Type B pancreatic cell (in vitro differentiated cells): ENCODE data around the gene SLC38A3. TPM values are rescaled to one million over a fixed set of nuclear protein-coding genes. Genes with fewer than 3 reads are reported as not detected.

Experiments used
- DNase-seq: peaks from one replicate; pipeline ENCODE4 v3.0.0; 2021; ENCODE audit warnings: mixed read lengths; ENCODE audit not compliant: unreplicated experiment; ENCODE audit errors: extremely low spot score
- H3K27ac Mint-ChIP-seq: 2 replicates; pipeline ENCODE4 v1.8.0; 2021; ENCODE audit warnings: mild to moderate bottlenecking, mixed read lengths
- H3K27me3 Mint-ChIP-seq: 2 replicates; pipeline ENCODE4 v1.8.0; 2021; ENCODE audit warnings: mixed read lengths
- H3K36me3 Mint-ChIP-seq: 2 replicates; pipeline ENCODE4 v1.8.0; 2021; ENCODE audit warnings: mixed read lengths
- H3K4me1 Mint-ChIP-seq: one replicate; pipeline ENCODE4 v1.8.0; 2021; ENCODE audit warnings: mixed read lengths; ENCODE audit not compliant: unreplicated experiment
- H3K4me3 Mint-ChIP-seq: 2 replicates; pipeline ENCODE4 v1.8.0; 2021; ENCODE audit warnings: mild to moderate bottlenecking, mixed read lengths
- H3K9me3 Mint-ChIP-seq: 2 replicates; pipeline ENCODE4 v1.8.0; 2021; ENCODE audit warnings: mixed read lengths
- total RNA-seq: library from RNA; stranded (reverse); gene quantifications from 2 replicates; pipeline ENCODE4 v1.2.1, GENCODE V29; 2021; ENCODE audit warnings: low replicate concordance
- TF ChIP-seq, protein P1 (sequence below): fragments of 200-600 bp; sonication (generic); conservative IDR thresholded peaks from 2 replicates; pipeline ENCODE4 v1.5.0; 2021; ENCODE audit warnings: antibody characterized with exemption, mild to moderate bottlenecking

Gene SLC38A3
- total RNA-seq, 1 donor from 2014 or later = 6.0 TPM

DNA sequence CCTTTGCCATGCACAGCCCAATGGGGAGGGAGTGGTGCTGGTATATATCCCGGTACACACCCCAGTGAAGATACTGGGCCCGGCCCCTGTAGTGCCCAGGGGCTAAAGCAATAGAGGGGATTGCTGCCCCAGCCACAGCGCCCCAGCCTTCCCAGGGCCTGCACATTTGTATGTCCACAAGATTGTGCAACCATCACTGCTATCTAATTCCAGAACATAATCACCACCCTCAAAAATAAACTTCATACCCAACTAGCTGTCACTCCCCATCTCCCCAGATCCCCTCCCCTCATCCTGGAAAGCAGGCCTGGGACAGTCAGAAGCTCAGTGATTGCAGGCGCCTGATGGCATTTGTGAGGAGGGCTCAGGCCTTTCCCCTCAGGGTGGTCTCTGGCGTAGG is 44.4 kb downstream of the SLC38A3 start:
- TF ChIP-seq, protein P1, sequence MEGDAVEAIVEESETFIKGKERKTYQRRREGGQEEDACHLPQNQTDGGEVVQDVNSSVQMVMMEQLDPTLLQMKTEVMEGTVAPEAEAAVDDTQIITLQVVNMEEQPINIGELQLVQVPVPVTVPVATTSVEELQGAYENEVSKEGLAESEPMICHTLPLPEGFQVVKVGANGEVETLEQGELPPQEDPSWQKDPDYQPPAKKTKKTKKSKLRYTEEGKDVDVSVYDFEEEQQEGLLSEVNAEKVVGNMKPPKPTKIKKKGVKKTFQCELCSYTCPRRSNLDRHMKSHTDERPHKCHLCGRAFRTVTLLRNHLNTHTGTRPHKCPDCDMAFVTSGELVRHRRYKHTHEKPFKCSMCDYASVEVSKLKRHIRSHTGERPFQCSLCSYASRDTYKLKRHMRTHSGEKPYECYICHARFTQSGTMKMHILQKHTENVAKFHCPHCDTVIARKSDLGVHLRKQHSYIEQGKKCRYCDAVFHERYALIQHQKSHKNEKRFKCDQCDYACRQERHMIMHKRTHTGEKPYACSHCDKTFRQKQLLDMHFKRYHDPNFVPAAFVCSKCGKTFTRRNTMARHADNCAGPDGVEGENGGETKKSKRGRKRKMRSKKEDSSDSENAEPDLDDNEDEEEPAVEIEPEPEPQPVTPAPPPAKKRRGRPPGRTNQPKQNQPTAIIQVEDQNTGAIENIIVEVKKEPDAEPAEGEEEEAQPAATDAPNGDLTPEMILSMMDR = no peak
- Mint-ChIP-seq H3K36me3 (peaks cover 6% of the 10 kb centered on the region), H3K4me3 (no peak overlapping the region), H3K9me3 (no peaks in the 10 kb centered on the region), H3K27ac (no peak overlapping the region), H3K4me1 (peaks cover 19% of the 10 kb centered on the region), H3K27me3 (no peaks in the 10 kb centered on the region)
- DNase-seq = no peak

DNA sequence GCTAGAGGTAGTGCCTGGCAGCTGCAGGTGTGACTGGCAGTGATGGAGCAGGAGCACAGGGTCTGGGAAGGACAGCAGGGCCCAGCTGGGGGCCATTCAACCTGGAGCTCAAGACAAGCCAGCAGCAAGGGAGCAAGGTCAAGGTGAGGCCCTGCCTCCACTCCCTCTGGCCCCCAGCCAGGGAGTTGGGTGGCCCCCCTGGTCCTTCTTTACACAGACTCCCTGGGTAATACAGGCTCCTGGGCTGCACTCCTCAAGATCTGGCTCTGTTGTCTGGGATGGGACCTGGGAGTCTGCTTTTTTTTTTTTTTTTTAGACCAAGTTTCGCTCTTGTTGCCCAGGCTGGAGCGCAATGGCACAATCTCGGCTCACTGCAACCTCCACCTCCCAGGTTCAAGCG is 45.4 kb downstream of the SLC38A3 start:
- Mint-ChIP-seq H3K9me3 (no peaks in the 10 kb centered on the region), H3K4me3 (no peak overlapping the region), H3K4me1 (peaks cover 15% of the 10 kb centered on the region), H3K27me3 (no peaks in the 10 kb centered on the region), H3K27ac (no peak overlapping the region), H3K36me3 (peaks cover 6% of the 10 kb centered on the region)
- TF ChIP-seq, protein P1 = no peak
- DNase-seq = no peak

DNA sequence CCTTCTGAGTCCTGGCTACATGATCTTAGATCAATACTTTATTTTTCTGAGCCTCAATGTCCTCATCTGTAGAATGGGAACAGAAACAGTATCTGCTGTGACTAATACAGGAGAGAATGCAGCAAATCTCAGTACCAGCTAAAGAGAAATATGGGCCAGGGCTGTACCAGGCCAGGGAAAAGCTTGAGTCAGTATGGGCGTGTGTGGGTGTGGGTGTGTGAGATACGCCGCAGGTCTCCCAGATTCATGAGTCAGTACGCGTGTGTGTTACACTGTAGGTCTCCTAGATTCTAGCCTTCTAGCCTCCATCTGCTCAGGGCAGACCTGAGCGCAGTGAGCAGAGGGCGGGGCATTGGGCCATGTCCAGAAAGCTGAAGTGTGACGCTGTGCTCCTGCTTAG is 46.1 kb downstream of the SLC38A3 start:
- peaks cover 6% of the 10 kb centered on the region for H3K36me3 Mint-ChIP-seq
- H3K4me1 Mint-ChIP-seq = peaks cover 12% of the 10 kb centered on the region
- no peaks in the 10 kb centered on the region for H3K9me3 Mint-ChIP-seq
- H3K27ac Mint-ChIP-seq = peak overlapping the region; percentile 52
- TF ChIP-seq, protein P1 = no peak
- no peaks in the 10 kb centered on the region for H3K27me3 Mint-ChIP-seq
- DNase-seq = no peak
- no peak overlapping the region for H3K4me3 Mint-ChIP-seq

DNA sequence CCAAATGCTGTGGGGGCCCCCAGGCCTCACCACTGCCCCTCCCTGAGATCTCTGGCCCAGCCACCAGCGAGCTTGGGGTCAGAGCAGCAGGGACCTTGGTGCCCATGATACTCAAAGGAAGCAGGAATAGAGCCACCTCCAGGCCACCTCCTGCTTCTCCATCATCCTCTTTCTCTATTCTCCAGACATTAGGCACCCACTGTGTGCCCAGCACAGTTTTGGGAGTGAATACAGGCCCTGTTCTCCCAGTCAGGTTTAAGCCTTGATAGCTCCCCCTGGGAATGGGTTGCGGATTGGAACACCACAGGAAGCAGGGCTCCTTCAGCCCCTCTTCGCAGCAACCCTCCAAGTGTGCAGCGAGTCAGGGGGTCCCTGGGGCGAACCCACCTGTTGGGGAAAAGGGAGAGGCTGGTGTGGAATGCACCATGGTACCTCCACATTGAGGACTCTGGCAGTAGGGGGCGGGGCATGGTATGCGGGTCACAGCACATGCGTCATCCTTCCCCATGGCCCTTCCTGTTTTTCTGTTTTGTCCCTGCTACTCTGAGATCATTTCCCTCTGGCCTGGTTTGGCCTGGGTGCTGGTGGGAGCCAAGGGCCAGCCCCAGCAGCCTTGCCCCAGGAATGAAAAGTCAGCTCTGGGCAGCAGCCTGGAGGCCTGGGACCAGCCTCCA is 49.6 kb downstream of the SLC38A3 start:
- no peaks in the 10 kb centered on the region for H3K9me3 Mint-ChIP-seq
- H3K4me1 Mint-ChIP-seq = peaks cover 10% of the 10 kb centered on the region
- no peak for DNase-seq
- H3K27ac Mint-ChIP-seq = peak overlapping the region; percentile 39
- no peaks in the 10 kb centered on the region for H3K27me3 Mint-ChIP-seq
- H3K36me3 Mint-ChIP-seq = peaks cover 11% of the 10 kb centered on the region
- H3K4me3 Mint-ChIP-seq = no peak overlapping the region
- TF ChIP-seq, protein P1 = no peak

DNA sequence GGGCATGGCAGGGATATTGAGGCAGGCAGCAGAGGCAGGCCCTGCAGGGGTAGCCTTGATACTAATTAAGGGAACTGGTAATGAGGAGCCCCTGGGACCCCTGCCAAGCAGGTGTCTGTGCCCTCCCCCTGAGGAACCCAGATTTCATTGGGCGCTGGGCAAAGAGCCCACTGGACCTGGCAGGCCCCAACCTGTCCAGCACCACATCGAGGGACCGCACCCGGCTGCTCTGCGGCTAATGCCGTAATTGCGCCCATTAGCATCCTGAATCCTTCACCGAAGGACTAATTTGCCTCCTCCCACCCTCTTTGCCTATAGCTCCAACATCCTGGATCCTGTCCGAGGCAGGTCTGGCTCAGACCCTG is 50.2 kb downstream of the SLC38A3 start:
- no peak overlapping the region for H3K4me3 Mint-ChIP-seq
- H3K27ac Mint-ChIP-seq = no peak overlapping the region
- TF ChIP-seq, protein P1 = no peak
- DNase-seq = no peak
- H3K9me3 Mint-ChIP-seq = no peaks in the 10 kb centered on the region
- no peaks in the 10 kb centered on the region for H3K27me3 Mint-ChIP-seq
- peaks cover 10% of the 10 kb centered on the region for H3K4me1 Mint-ChIP-seq
- H3K36me3 Mint-ChIP-seq = peaks cover 9% of the 10 kb centered on the region
